GM12874 (cell line): Measurements from ENCODE around the gene IQSEC1.

ENCODE experiments used
- CTCF ChIP-seq: IDR thresholded peaks from 2 replicates; pipeline ENCODE4 v1.5.1; 2011; ENCODE audit warnings: low read depth, mild to moderate bottlenecking, control low read depth, low read length, moderate library complexity; ENCODE audit not compliant: insufficient read depth

IQSEC1 gene

GRCh38 chr3:13096356-13096755, 23.1 kb upstream of the IQSEC1 start:
- TF ChIP-seq CTCF, result no peak

GRCh38 chr3:13095408-13095937, 22.2 kb upstream of the IQSEC1 start:
- no peak for TF ChIP-seq CTCF

- TF ChIP-seq CTCF, result no peak
Measured at GRCh38 chr3:13093687-13094086, 20.5 kb upstream of the IQSEC1 start.

GRCh38 chr3:13092621-13093617, 19.7 kb upstream of the IQSEC1 start:
- no peak for TF ChIP-seq CTCF

GRCh38 chr3:13091898-13092611, 18.8 kb upstream of the IQSEC1 start:
- peak; percentile 98 for TF ChIP-seq CTCF

- TF ChIP-seq CTCF, result no peak
Measured at GRCh38 chr3:13088028-13089006, 15.1 kb upstream of the IQSEC1 start.
